ENCODE measurements around the gene NETO1. TPM values are rescaled to one million over a fixed set of nuclear protein-coding genes. Genes with fewer than 3 reads are reported as not detected.

The NETO1 gene
- total RNA-seq, 3 donors from 2014 or later, result 0.32 to 0.33 TPM; not detected in 1

- Histone ChIP-seq H3K27ac (no peak overlapping the region), H3K4me1 (peaks cover 0 to 4% of the 10 kb centered on the region in 2 donors), H3K27me3 (peaks cover 3 to 45% of the 10 kb centered on the region in 2 donors), H3K36me3 (no peaks in the 10 kb centered on the region), H3K9me3 (no peaks in the 10 kb centered on the region), H3K4me3 (no peak overlapping the region)
- DNase-seq (ENCODE audit: low spot score in 2 of 2), result no peak
- TF ChIP-seq POLR2AphosphoS5 (IDR thresholded peaks at IDR 0.05) (no peak), CTCF (IDR thresholded peaks at IDR 0.05) (no peak), POLR2A (IDR thresholded peaks at IDR 0.05) (no peak)
- intact Hi-C loops (cut with DNase I; ENCODE audit: low total_unique reads), result no loop called here
Measured at GRCh38 chr18:72871091-72871490, 3.3 kb upstream of the NETO1 start.

- Histone ChIP-seq H3K9me3 (no peaks in the 10 kb centered on the region), H3K4me3 (peak overlapping the region; percentile 32 to 63 (median 46)), H3K27me3 (peaks cover 3 to 49% of the 10 kb centered on the region in 2 donors), H3K36me3 (no peaks in the 10 kb centered on the region), H3K4me1 (peaks cover 0 to 4% of the 10 kb centered on the region in 2 donors), H3K27ac (no peak overlapping the region)
- DNase-seq (ENCODE audit: low spot score in 2 of 2), result no peak
- no peak for TF ChIP-seq POLR2A (IDR thresholded peaks at IDR 0.05)
- no peak for TF ChIP-seq POLR2AphosphoS5 (IDR thresholded peaks at IDR 0.05)
- TF ChIP-seq CTCF (IDR thresholded peaks at IDR 0.05), result no peak
- intact Hi-C loops (cut with DNase I; ENCODE audit: low total_unique reads), result no loop called here
Measured at GRCh38 chr18:72869226-72870185, 1.7 kb upstream of the NETO1 start.

- H3K36me3 ChIP-seq, result no peaks in the 10 kb centered on the region
- H3K9me3 ChIP-seq, result no peaks in the 10 kb centered on the region
- peak overlapping the region; percentile 32 to 63 (median 46) for H3K4me3 ChIP-seq
- peaks cover 3 to 52% of the 10 kb centered on the region in 2 donors for H3K27me3 ChIP-seq
- no peak overlapping the region for H3K27ac ChIP-seq
- no peak for DNase-seq (ENCODE audit: low spot score in 2 of 2)
- peaks cover 0 to 4% of the 10 kb centered on the region in 2 donors for H3K4me1 ChIP-seq
- intact Hi-C loops (cut with DNase I; ENCODE audit: low total_unique reads), result no loop called here
- TF ChIP-seq POLR2AphosphoS5 (IDR thresholded peaks at IDR 0.05), result no peak
- TF ChIP-seq POLR2A (IDR thresholded peaks at IDR 0.05), result no peak
- no peak for TF ChIP-seq CTCF (IDR thresholded peaks at IDR 0.05)
Measured at GRCh38 chr18:72868585-72869225, 918 bp upstream of the NETO1 start.

- intact Hi-C loops (cut with DNase I; ENCODE audit: low total_unique reads), result no loop called here
- Histone ChIP-seq H3K4me1 (peaks cover 0 to 4% of the 10 kb centered on the region in 2 donors), H3K27ac (no peak overlapping the region), H3K27me3 (peaks cover 3 to 54% of the 10 kb centered on the region in 2 donors), H3K36me3 (no peaks in the 10 kb centered on the region), H3K4me3 (peak overlapping the region; percentile 32 to 63 (median 46)), H3K9me3 (no peaks in the 10 kb centered on the region)
- TF ChIP-seq CTCF (IDR thresholded peaks at IDR 0.05) (no peak), POLR2A (IDR thresholded peaks at IDR 0.05) (no peak), POLR2AphosphoS5 (IDR thresholded peaks at IDR 0.05) (no peak)
- no peak for DNase-seq (ENCODE audit: low spot score in 2 of 2)
Measured at GRCh38 chr18:72866901-72867745, 664 bp downstream of the NETO1 start.

Measured in breast epithelium (tissue), 4 donors.